ENCODE results near the gene PDE4D. TPM values are rescaled to one million over a fixed set of nuclear protein-coding genes. Genes with fewer than 3 reads are reported as not detected.
A peak's percentile ranks its signal among the peaks of the same experiment; 100 is the strongest.

Gene PDE4D
- total and polyA plus RNA-seq, 10 of the 15 experiments (the other 5 are each of a cell fraction or from before 2014, with no cell fraction given) = 0.87 to 4.1 (median 2.2) TPM

DNA sequence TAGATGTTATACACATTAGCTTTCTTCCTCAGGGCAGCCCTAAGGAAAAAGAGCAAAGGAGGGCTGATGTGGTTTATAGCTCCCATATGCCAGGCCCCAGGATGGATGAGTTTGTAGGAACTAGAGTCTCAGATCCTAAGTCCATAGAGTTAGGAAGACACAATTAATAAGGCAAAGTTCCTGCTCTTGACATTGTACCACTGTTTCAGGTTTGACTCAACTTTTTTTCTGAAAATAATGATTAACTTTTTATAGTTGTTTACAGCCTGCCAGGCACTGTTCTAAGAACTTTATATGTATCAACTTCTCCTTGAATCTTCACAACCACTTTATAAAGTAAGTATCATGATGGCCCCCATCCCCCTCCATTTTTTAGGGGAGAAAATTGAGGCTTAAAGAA is 339.5 kb downstream of the PDE4D start:
- Histone ChIP-seq H3K36me3 (ENCODE audit: control insufficient read depth in 2 of 2, insufficient read depth in 2 of 2, low read length in 1 of 2) (no peaks in the 10 kb centered on the region), H2AFZ (ENCODE audit: control insufficient read depth, low read depth, low read length) (no peak overlapping the region), H3K4me2 (ENCODE audit: control insufficient read depth, insufficient read depth) (no peak overlapping the region), H3K27ac (ENCODE audit: control insufficient read depth, insufficient read depth) (no peak overlapping the region), H3K27me3 (replicated peaks in 1 of 2; ENCODE audit: control insufficient read depth in 2 of 2, insufficient read depth in 2 of 2, low read length in 1 of 2) (no peaks in the 10 kb centered on the region), H3K79me2 (ENCODE audit: control insufficient read depth, insufficient read depth, low read length) (no peaks in the 10 kb centered on the region), H3K4me1 (ENCODE audit: control insufficient read depth, insufficient read depth, low read length) (no peaks in the 10 kb centered on the region), H3K4me3 (no peak overlapping the region), H3K9ac (ENCODE audit: control insufficient read depth, insufficient read depth, low read length) (no peak overlapping the region), H3K9me3 (replicated peaks; ENCODE audit: control insufficient read depth, insufficient read depth, low read length) (no peaks in the 10 kb centered on the region), H4K20me1 (ENCODE audit: control insufficient read depth, insufficient read depth) (no peaks in the 10 kb centered on the region)
- TF ChIP-seq KLF5 (IDR thresholded peaks at IDR 0.05; ENCODE audit: partially characterized antibody) = no peak
- in situ Hi-C loops (cut with MboI) = no loop called here
- POLR2A ChIA-PET = interaction anchor here (0.6 kb wide), 1 partner anchor 13 kb away, joined by 3 read pairs; no protein-coding TSS in a partner anchor
- CTCF ChIA-PET = interaction anchor here (0.9 to 1.2 kb wide), 2 partner anchors 120 to 257 kb away, joined by 3 to 4 read pairs; no protein-coding TSS in a partner anchor
- ATAC-seq (peak; percentile 32; the same call in 1 of the 3 replicates), FAIRE-seq (no peak), DNase-seq (ENCODE audit: low read depth, low spot score) (no peak)
- BruUV-seq (replicated peaks) = no TSS peak
- intact Hi-C loops (cut with micrococcal nuclease; ENCODE audit: unreplicated experiment) = no loop called here
- RAD21 ChIA-PET (ENCODE audit: unreplicated experiment) = no interaction called here
- SMC1A ChIA-PET (ENCODE audit: uncharacterized antibody, unreplicated experiment) = interaction anchor here (1.4 kb wide), 1 partner anchor 11 kb away, joined by 3 read pairs; no protein-coding TSS in a partner anchor

DNA sequence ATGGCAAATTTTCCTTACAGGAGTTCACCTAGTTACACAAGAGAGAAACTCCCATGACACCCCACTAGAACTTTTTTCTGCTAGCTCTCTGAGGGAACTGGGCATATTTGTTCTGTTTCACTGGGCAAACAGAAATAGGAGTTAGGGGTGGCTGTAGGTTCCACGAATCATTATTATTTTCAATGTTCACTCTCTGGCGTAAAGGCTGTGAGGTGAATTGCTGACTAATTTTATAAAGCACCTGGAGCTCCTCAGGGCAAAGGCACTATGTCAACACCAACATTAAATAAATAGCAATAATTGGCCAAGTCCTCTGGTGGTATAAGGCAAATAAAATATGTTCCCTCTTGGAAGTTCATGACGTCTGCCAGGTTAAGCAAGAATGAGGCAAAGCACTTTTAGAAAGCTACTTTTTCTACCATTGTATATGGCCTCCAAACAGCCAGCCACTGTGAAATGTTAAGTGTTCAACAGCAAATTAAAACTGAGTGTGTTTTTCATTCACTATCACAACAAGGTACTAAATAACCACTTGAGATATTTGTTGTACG is 344.6 kb downstream of the PDE4D start:
- H3K4me2 ChIP-seq (ENCODE audit: control insufficient read depth, insufficient read depth) = no peak overlapping the region
- in situ Hi-C loops (cut with MboI) = no loop called here
- no peak for TF ChIP-seq GATAD2B (conservative IDR thresholded peaks at IDR 0.05; ENCODE audit: low read depth)
- TF ChIP-seq CREB1 (IDR thresholded peaks at IDR 0.05; ENCODE audit: low read depth) = no peak
- TF ChIP-seq HDAC6 (IDR thresholded peaks at IDR 0.05; ENCODE audit: unreplicated experiment) = no peak
- no peak for TF ChIP-seq NFIC (IDR thresholded peaks at IDR 0.05; ENCODE audit: low read depth, low read length)
- no peak for TF ChIP-seq EZH2 (IDR thresholded peaks at IDR 0.05; ENCODE audit: borderline replicate concordance, control insufficient read depth, low read depth, low read length)
- no peak for TF ChIP-seq MTA3 (IDR thresholded peaks at IDR 0.05; ENCODE audit: borderline replicate concordance, low read length)
- TF ChIP-seq MYB (IDR thresholded peaks at IDR 0.05; ENCODE audit: borderline replicate concordance, low read depth, low read length) = no peak
- TF ChIP-seq POU2F2 (IDR thresholded peaks at IDR 0.05; ENCODE audit: borderline replicate concordance, low read depth, low read length) = no peak

More for the DNA sequence above, 344.6 kb downstream of the PDE4D start:
- no peak overlapping the region for H3K27ac ChIP-seq (ENCODE audit: control insufficient read depth, insufficient read depth)
- H3K4me3 ChIP-seq = no peak overlapping the region
- no peaks in the 10 kb centered on the region for H3K9me3 ChIP-seq (replicated peaks; ENCODE audit: control insufficient read depth, insufficient read depth, low read length)
- FAIRE-seq (no peak), ATAC-seq (no peak), DNase-seq (ENCODE audit: low read depth, low spot score) (no peak)
- ChIA-PET RAD21 (ENCODE audit: unreplicated experiment) (no interaction called here), POLR2A (no interaction called here), CTCF (interaction anchor here (0.8 kb wide), 1 partner anchor 42 kb away, joined by 3 read pairs; no protein-coding TSS in a partner anchor), SMC1A (ENCODE audit: uncharacterized antibody, unreplicated experiment) (interaction anchor here (0.9 kb wide), 2 partner anchors 14 to 22 kb away, joined by 3 read pairs; no protein-coding TSS in a partner anchor)
- no peak overlapping the region for H3K9ac ChIP-seq (ENCODE audit: control insufficient read depth, insufficient read depth, low read length)
- BruUV-seq (replicated peaks) = no TSS peak
- no peaks in the 10 kb centered on the region for H3K4me1 ChIP-seq (ENCODE audit: control insufficient read depth, insufficient read depth, low read length)
- H3K27me3 ChIP-seq (replicated peaks in 1 of 2; ENCODE audit: control insufficient read depth in 2 of 2, insufficient read depth in 2 of 2, low read length in 1 of 2) = no peaks in the 10 kb centered on the region
- WGBS (ENCODE audit: insufficient coverage, insufficient replicate concordance, low lambda C conversion rate, missing lambda C conversion rate) = 88% methylated on average over 4 of the region's 4 CpGs
- intact Hi-C loops (cut with micrococcal nuclease; ENCODE audit: unreplicated experiment) = no loop called here
- H2AFZ ChIP-seq (ENCODE audit: control insufficient read depth, low read depth, low read length) = no peak overlapping the region
- H3K36me3 ChIP-seq (ENCODE audit: control insufficient read depth in 2 of 2, insufficient read depth in 2 of 2, low read length in 1 of 2) = no peaks in the 10 kb centered on the region
- H4K20me1 ChIP-seq (ENCODE audit: control insufficient read depth, insufficient read depth) = no peaks in the 10 kb centered on the region
- no peaks in the 10 kb centered on the region for H3K79me2 ChIP-seq (ENCODE audit: control insufficient read depth, insufficient read depth, low read length)

All from GM12878 (cell line).